Thyroid gland (tissue), 4 donors: ENCODE data around the gene GATAD2A. TPM values are rescaled to one million over a fixed set of nuclear protein-coding genes. Genes with fewer than 3 reads are reported as not detected.

Source experiments
- DNase-seq, 2 donors: peaks; one replicate each; pipeline ENCODE4 v3.0.0-alpha.2; 2019
- H3K27ac ChIP-seq, 3 donors: fragments of 200-600 bp; sonication (generic); 1 replicate in 2 of 3; 2 replicates in 1 of 3; pipeline ENCODE4 v1.5.1; 2016 to 2019; ENCODE audit warnings: mild to moderate bottlenecking in 1 of 3, moderate library complexity in 1 of 3
- H3K27me3 ChIP-seq: fragments of 200-600 bp; sonication (generic); one replicate; pipeline ENCODE4 v1.5.1; 2019
- H3K36me3 ChIP-seq, 2 donors: fragments of 200-600 bp; sonication (generic); one replicate each; pipeline ENCODE4 v1.5.1; 2016 to 2019
- H3K4me1 ChIP-seq, 2 donors: fragments of 200-600 bp; sonication (generic); one replicate each; pipeline ENCODE4 v1.5.1; 2017 to 2019
- H3K4me3 ChIP-seq, 3 donors: fragments of 200-600 bp; sonication (generic); replicated peaks in 1 of 3; 1 replicate in 2 of 3; 2 replicates in 1 of 3; pipeline ENCODE4 v1.5.1; 2016; ENCODE audit warnings: mild to moderate bottlenecking in 1 of 3
- H3K9me3 ChIP-seq: fragments of 200-600 bp; sonication (generic); one replicate; pipeline ENCODE4 v1.5.1; 2017
- CTCF ChIP-seq, 6 experiments: fragments of 200-600 bp in 3 of 6; fragments of 450-650 bp in 3 of 6; sonication (generic) in 3 of 6; IDR thresholded peaks; one replicate each; pipeline ENCODE4 v1.5.1; 2016 to 2019; ENCODE audit warnings: antibody characterized with exemption in 6 of 6, mild to moderate bottlenecking in 2 of 6, inconsistent platforms in 1 of 6, moderate library complexity in 1 of 6
- POLR2A ChIP-seq, 2 donors: fragments of 450-650 bp; IDR thresholded peaks; one replicate each; pipeline ENCODE4 v1.6.1; 2017; ENCODE audit warnings: antibody characterized with exemption in 2 of 2, mild to moderate bottlenecking in 2 of 2, moderate library complexity in 1 of 2
- whole genome bisulfite sequencing, 2 donors: methylation state at CpG; one replicate each; pipeline ENCODE4 v1.1.5; 2017; 5-methylcytosine and 5-hydroxymethylcytosine counted together
- intact Hi-C: fragments of 100-400 bp; cut with DNase I; formaldehyde crosslinking; loops from one replicate; pipeline ENCODE4 v1.15.1; 2023
- total RNA-seq, 4 donors: library from RNA; depleted of rRNA; stranded (reverse); fragments of >200 nt; gene quantifications; one replicate each; pipeline ENCODE4 v1.2.3, GENCODE V29; 2016

Gene GATAD2A
- total RNA-seq, 4 donors from 2014 or later: 33.2 to 82.4 (median 51.8) TPM

GRCh38 chr19:19543640-19544039 lies 138.2 kb downstream of the GATAD2A start:
- intact Hi-C loops: no loop called here
- Histone ChIP-seq H3K9me3 (no peaks in the 10 kb centered on the region), H3K36me3 (no peaks in the 10 kb centered on the region), H3K4me3 (no peak overlapping the region), H3K27ac (no peak overlapping the region), H3K27me3 (no peaks in the 10 kb centered on the region), H3K4me1 (peaks cover 15 to 18% of the 10 kb centered on the region in 2 donors)
- TF ChIP-seq CTCF (IDR thresholded peaks at IDR 0.05): no peak
- no peak for DNase-seq
- WGBS, 2 donors: 89 to 99% methylated on average over 11 to 18 of the region's 19 CpGs

- H3K4me3 ChIP-seq: no peak overlapping the region
- no peaks in the 10 kb centered on the region for H3K27me3 ChIP-seq
- TF ChIP-seq POLR2A (IDR thresholded peaks at IDR 0.05) (no peak), CTCF (IDR thresholded peaks at IDR 0.05) (no peak)
- no peaks in the 10 kb centered on the region for H3K9me3 ChIP-seq
- H3K36me3 ChIP-seq: no peaks in the 10 kb centered on the region
- WGBS, 2 donors: 87 to 92% methylated on average over 37 to 62 of the region's 75 CpGs
- peaks cover 12 to 14% of the 10 kb centered on the region in 2 donors for H3K4me1 ChIP-seq
- intact Hi-C loops: no loop called here
- no peak for DNase-seq
- H3K27ac ChIP-seq: no peak overlapping the region
Measured at GRCh38 chr19:19544257-19544953, 138.9 kb downstream of the GATAD2A start.

GRCh38 chr19:19544954-19545591 lies 139.6 kb downstream of the GATAD2A start:
- no peak overlapping the region for H3K27ac ChIP-seq
- TF ChIP-seq CTCF (IDR thresholded peaks at IDR 0.05) (no peak), POLR2A (IDR thresholded peaks at IDR 0.05) (no peak)
- no peak overlapping the region for H3K4me3 ChIP-seq
- no peak for DNase-seq
- no peaks in the 10 kb centered on the region for H3K27me3 ChIP-seq
- no peaks in the 10 kb centered on the region for H3K36me3 ChIP-seq
- 88% methylated on average over 43 of the region's 53 CpGs; no CpG with 5 or more reads in 1 of the 2 donors for WGBS, 2 donors
- no peaks in the 10 kb centered on the region for H3K9me3 ChIP-seq
- intact Hi-C loops: no loop called here
- peaks cover 10 to 13% of the 10 kb centered on the region in 2 donors for H3K4me1 ChIP-seq

- no peak for TF ChIP-seq POLR2A (IDR thresholded peaks at IDR 0.05)
- TF ChIP-seq CTCF (IDR thresholded peaks at IDR 0.05): no peak
- Histone ChIP-seq H3K4me1 (peaks cover 5 to 7% of the 10 kb centered on the region in 2 donors), H3K9me3 (no peaks in the 10 kb centered on the region), H3K27ac (no peak overlapping the region), H3K36me3 (no peaks in the 10 kb centered on the region), H3K4me3 (no peak overlapping the region), H3K27me3 (no peaks in the 10 kb centered on the region)
- WGBS, 2 donors: 92 to 97% methylated on average over 6 to 17 of the region's 23 CpGs
- DNase-seq: no peak
- intact Hi-C loops: no loop called here
Measured at GRCh38 chr19:19545707-19546106, 140.2 kb downstream of the GATAD2A start.

- intact Hi-C loops: no loop called here
- TF ChIP-seq CTCF (IDR thresholded peaks at IDR 0.05): no peak
- no peak for TF ChIP-seq POLR2A (IDR thresholded peaks at IDR 0.05)
- no peak overlapping the region for H3K4me3 ChIP-seq
Measured at GRCh38 chr19:19546751-19547162, 141.3 kb downstream of the GATAD2A start.

More at GRCh38 chr19:19546751-19547162, 141.3 kb downstream of the GATAD2A start:
- Histone ChIP-seq H3K27me3 (no peaks in the 10 kb centered on the region), H3K4me1 (no peaks in the 10 kb centered on the region), H3K9me3 (no peaks in the 10 kb centered on the region), H3K27ac (no peak overlapping the region), H3K36me3 (no peaks in the 10 kb centered on the region)
- 80 to 88% methylated on average over 4 to 8 of the region's 19 CpGs for WGBS, 2 donors
- no peak for DNase-seq
